ENCODE measurements around the gene TRIM60.
"Not testable (repeated sequence)": the region's sequence is repeated elsewhere in the genome, so short reads cannot be mapped to it uniquely, and the experiment has no call there.

The TRIM60 gene

GRCh38 chr4:165084787-165085186, 53.0 kb downstream of the TRIM60 start:
- not testable (repeated sequence) for H3K9me3 Mint-ChIP-seq, DNase-seq, H3K27me3 Mint-ChIP-seq, H3K4me1 Mint-ChIP-seq, ATAC-seq, H3K4me3 Mint-ChIP-seq, H3K27ac Mint-ChIP-seq
- H3K36me3 Mint-ChIP-seq (ENCODE audit: low read depth), result peaks cover 25% of the 10 kb centered on the region

- no peak overlapping the region for H3K4me3 Mint-ChIP-seq
- H3K9me3 Mint-ChIP-seq, result no peaks in the 10 kb centered on the region
- no peak for DNase-seq
- no peaks in the 10 kb centered on the region for H3K4me1 Mint-ChIP-seq
- no peaks in the 10 kb centered on the region for H3K27me3 Mint-ChIP-seq
- no peak overlapping the region for H3K27ac Mint-ChIP-seq
- ATAC-seq, result no peak
- H3K36me3 Mint-ChIP-seq (ENCODE audit: low read depth), result peaks cover 25% of the 10 kb centered on the region
Measured at GRCh38 chr4:165085946-165086345, 54.1 kb downstream of the TRIM60 start.

- ATAC-seq (no peak), DNase-seq (no peak)
- Mint-ChIP-seq H3K27ac (no peak overlapping the region), H3K4me1 (no peaks in the 10 kb centered on the region), H3K27me3 (no peaks in the 10 kb centered on the region), H3K36me3 (ENCODE audit: low read depth) (peaks cover 27% of the 10 kb centered on the region), H3K9me3 (no peaks in the 10 kb centered on the region), H3K4me3 (no peak overlapping the region)
Measured at GRCh38 chr4:165088366-165088765, 56.6 kb downstream of the TRIM60 start.
